ENCODE data around the gene C22orf42. TPM values are rescaled to one million over a fixed set of nuclear protein-coding genes. Genes with fewer than 3 reads are reported as not detected.
"Not testable (repeated sequence)": the region's sequence is repeated elsewhere in the genome, so short reads cannot be mapped to it uniquely, and the experiment has no call there.

C22orf42 gene
- polyA plus RNA-seq, 1 donor = not detected

GRCh38 chr22:32135958-32136357, 23.1 kb downstream of the C22orf42 start:
- DNase-seq (ENCODE audit: low read depth) = not testable (repeated sequence)

GRCh38 chr22:32134796-32135195, 24.3 kb downstream of the C22orf42 start:
- not testable (repeated sequence) for DNase-seq (ENCODE audit: low read depth)

GRCh38 chr22:32132783-32133182, 26.3 kb downstream of the C22orf42 start:
- no peak for DNase-seq (ENCODE audit: low read depth)

- no peak for DNase-seq (ENCODE audit: low read depth)
Observed at GRCh38 chr22:32132126-32132525, 27.0 kb downstream of the C22orf42 start.

- no peak for DNase-seq (ENCODE audit: low read depth)
Observed at GRCh38 chr22:32130464-32130863, 28.6 kb downstream of the C22orf42 start.

- DNase-seq (ENCODE audit: low read depth) = no peak
Observed at GRCh38 chr22:32127904-32128303, 31.2 kb downstream of the C22orf42 start.

- DNase-seq (ENCODE audit: low read depth) = no peak
Observed at GRCh38 chr22:32123657-32124056, 35.4 kb downstream of the C22orf42 start.

GRCh38 chr22:32122899-32123298, 36.2 kb downstream of the C22orf42 start:
- DNase-seq (ENCODE audit: low read depth) = no peak

- DNase-seq (ENCODE audit: low read depth) = no peak
Observed at GRCh38 chr22:32120603-32121002, 38.5 kb downstream of the C22orf42 start.

GRCh38 chr22:32119568-32120235, 39.4 kb downstream of the C22orf42 start:
- DNase-seq (ENCODE audit: low read depth) = no peak

GRCh38 chr22:32112380-32112779, 46.7 kb downstream of the C22orf42 start:
- no peak for DNase-seq (ENCODE audit: low read depth)

- DNase-seq (ENCODE audit: low read depth) = no peak
Observed at GRCh38 chr22:32106930-32107329, 52.2 kb downstream of the C22orf42 start.

- no peak for DNase-seq (ENCODE audit: low read depth)
Observed at GRCh38 chr22:32103658-32104315, 55.3 kb downstream of the C22orf42 start.

GRCh38 chr22:32100711-32101110, 58.4 kb downstream of the C22orf42 start:
- no peak for DNase-seq (ENCODE audit: low read depth)

Other genes starting within 250 kb of the C22orf42 start
- gene YWHAH, start 214.8 kb downstream of the C22orf42 start, polyA plus RNA-seq (ENCODE audit: insufficient read length) = 88.6 TPM
- 1.2 TPM for gene SLC5A1, start 116.0 kb downstream of the C22orf42 start, polyA plus RNA-seq (ENCODE audit: insufficient read length)
- gene RFPL2, start 45.8 kb upstream of the C22orf42 start, polyA plus RNA-seq (ENCODE audit: insufficient read length) = 0.16 TPM
- 1.6 TPM for gene SLC5A4, start 96.0 kb upstream of the C22orf42 start, polyA plus RNA-seq (ENCODE audit: insufficient read length)
- gene RFPL3, start 198.6 kb upstream of the C22orf42 start, polyA plus RNA-seq (ENCODE audit: insufficient read length) = not detected

Data from forelimb muscle (tissue), 1 donor.